ENCODE measurements around the gene LNX1.

DNA sequence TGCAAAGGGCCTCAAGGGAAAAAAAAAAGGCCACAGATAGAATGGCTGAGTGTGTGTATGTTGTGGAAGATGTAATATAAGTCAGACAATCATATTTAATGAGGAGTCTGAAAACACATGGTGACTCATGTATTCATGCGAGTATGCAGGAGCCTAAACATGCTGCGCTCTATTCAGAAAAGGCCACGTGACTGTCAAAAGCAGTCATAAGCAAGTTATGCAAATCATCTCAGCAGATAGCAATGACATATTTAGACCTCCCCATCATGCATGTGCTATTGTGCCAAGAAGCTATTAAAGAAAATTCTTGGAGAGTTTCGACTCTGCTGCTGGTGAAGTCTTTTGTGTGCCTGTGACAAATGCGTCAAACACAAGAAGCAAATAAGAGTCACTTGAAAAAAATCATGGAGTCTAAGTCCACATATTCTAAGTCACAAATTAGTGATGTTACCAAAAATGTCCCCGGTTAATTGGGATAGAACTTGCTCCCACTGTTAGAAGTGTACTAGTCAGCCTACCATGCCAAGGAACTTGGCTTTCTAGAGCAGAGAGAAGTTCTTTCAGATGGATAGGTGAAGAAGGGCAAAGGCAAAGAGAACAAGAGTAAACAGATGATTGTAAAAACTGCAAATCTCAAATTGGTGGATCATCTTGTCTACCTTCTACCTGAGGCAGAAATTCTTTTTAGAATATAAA is 5.0 kb downstream of the LNX1 start:
- TF ChIP-seq, protein P1, sequence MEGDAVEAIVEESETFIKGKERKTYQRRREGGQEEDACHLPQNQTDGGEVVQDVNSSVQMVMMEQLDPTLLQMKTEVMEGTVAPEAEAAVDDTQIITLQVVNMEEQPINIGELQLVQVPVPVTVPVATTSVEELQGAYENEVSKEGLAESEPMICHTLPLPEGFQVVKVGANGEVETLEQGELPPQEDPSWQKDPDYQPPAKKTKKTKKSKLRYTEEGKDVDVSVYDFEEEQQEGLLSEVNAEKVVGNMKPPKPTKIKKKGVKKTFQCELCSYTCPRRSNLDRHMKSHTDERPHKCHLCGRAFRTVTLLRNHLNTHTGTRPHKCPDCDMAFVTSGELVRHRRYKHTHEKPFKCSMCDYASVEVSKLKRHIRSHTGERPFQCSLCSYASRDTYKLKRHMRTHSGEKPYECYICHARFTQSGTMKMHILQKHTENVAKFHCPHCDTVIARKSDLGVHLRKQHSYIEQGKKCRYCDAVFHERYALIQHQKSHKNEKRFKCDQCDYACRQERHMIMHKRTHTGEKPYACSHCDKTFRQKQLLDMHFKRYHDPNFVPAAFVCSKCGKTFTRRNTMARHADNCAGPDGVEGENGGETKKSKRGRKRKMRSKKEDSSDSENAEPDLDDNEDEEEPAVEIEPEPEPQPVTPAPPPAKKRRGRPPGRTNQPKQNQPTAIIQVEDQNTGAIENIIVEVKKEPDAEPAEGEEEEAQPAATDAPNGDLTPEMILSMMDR (IDR thresholded peaks at IDR 0.05), result no peak
- no peak for TF ChIP-seq EP300 (IDR thresholded peaks at IDR 0.05)
- no peak for TF ChIP-seq POLR2A (IDR thresholded peaks at IDR 0.05)

Measured in tibial nerve (tissue), 4 donors.